HG03469 (cell line): ENCODE measurements around the gene MAST4.

ENCODE experiments used
- ATAC-seq: cut with Tn5 transposase; IDR thresholded peaks from one replicate; pipeline ENCODE4 v1.9.1; 2021; ENCODE audit warnings: mild to moderate bottlenecking, moderate library complexity, moderate number of reproducible peaks; ENCODE audit not compliant: unreplicated experiment

The MAST4 gene

DNA sequence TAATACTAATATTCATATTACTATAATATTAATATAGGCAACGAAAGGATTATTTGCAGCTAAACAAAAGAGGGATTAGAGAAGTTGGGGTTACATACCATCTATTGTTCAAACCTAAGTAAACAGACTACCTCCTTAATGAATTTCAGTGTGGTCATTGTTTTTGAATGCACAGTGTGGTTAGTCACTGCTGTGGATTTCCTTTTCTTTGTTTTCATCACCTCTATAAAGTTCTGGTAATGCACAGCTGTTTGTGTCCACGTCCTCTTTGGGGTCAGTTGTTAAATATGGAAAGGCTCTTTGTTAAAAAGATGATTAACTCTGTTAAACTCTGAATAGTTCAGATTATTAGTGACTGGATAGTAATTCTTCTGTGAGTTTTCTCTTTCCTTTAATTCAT is 233.6 kb downstream of the MAST4 start:
- no peak for ATAC-seq

DNA sequence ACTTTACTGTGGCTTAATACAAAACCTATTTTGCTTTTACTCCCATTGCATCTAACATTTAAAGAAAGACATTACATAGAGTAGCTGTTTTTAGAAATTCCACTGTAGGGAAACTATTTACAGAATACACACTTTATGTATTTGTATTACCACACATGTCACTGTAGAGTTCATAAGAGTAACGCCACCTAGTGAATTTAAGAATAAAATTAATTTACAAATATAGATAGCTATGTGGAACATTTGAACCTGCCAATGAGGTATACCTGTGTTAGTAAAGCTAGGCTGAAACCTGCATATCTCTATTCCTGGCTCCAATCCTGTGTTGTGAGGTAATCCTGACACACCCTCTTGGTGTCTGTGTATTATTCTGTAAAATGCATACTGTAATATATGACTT is 234.4 kb downstream of the MAST4 start:
- no peak for ATAC-seq

DNA sequence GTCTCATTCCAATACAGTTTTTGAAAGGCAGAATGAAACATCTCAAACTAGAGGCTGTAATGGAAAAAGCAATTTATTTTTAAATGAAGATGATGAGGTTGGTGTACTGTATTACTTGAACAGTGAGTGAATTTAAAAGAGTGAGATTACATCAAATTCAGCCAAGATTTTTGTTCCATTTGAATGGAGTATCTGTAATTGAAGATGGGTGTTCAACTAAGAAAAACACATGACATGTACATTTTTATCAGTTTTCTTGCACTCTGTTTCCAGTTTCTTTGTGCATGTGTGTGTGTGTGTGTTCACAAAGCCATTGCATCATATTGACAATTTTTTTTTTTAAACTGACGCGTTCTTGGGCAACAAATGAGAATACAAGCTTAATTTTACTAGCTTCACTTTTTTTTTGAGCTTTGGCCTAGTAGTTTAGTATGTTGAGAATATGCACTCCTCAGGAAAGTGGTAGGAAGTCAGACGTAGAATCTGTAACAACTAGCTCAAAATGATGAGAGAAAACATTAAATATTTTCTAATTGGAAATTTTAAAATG is 243.5 kb downstream of the MAST4 start:
- ATAC-seq: no peak

DNA sequence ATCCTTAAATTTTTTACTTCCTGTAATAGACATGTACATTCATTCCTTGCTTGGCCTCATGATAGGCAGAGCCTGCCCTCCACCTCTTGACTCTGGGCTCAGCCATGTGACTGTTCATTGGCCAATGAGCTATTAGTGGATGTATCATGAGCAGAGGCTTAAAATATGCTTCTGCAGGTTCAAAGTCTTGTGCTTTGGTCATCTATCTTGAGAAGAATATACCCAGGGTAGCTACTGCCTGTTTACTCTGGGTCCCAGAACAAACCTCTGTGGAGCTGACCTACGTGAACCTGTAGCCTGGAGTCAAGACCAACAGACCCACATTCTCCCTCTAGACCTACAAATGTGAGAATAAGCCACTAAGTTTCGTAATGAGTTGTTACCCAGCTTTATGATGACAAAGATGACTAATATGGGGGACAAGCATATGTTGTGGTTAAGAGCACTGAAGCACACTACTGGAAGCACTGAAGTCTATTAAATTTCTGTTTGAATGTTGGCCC is 244.4 kb downstream of the MAST4 start:
- peak; percentile 99 for ATAC-seq

DNA sequence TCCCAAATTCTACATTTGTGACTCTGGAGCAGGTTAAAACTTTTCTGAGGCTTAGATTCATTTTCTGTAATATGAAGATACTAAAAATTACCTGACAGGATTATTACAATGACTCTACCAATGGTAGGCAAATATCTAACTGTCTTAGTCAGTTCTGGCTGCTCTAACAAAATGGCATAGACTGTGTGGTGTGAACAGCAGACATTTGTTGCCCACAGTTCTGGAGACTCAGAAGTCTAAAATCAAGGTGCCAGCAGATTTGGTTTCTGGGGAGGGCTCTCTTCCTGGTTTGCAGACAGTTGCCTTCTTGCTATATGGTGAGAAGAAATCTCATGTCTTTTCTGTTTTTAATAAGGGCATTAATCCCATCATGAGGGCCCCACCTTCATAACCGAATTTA is 245.1 kb downstream of the MAST4 start:
- no peak for ATAC-seq

DNA sequence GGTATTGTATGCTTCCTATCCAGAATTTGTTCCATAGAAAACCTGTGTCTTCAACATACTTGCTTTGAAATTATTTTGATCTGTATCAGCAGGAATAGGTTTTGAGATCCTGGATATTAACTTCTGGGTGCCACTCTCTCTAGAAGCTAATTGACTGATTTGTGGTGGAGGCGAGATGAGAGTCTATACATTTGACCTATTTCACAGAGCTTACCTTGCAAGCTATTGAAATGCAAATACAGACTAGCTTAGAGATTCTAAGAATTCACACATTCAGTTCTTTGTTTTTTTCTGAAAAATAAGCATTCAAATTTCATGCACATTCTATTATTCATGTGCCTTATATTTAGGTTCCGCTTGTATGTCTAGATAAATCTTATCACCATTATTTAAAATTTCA is 246.3 kb downstream of the MAST4 start:
- no peak for ATAC-seq

DNA sequence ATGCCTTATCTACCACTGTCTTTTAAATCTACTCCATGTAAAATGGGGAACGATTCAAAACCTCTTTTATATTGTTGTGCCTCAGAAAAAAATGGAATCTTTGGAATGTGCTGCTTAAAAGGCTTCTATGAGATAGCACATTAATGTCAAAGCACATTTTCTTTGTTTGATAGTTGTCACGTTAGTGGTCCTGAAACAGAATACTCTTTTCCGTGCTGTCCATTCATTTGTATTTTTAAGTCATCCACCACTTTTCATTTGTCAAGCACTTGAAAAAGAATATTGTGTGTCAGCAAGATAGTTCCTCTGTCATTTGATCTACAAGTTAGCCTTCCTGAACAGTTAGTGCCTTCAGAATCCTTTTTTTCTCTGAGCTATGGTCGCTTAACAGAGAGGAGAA is 246.9 kb downstream of the MAST4 start:
- ATAC-seq: no peak

DNA sequence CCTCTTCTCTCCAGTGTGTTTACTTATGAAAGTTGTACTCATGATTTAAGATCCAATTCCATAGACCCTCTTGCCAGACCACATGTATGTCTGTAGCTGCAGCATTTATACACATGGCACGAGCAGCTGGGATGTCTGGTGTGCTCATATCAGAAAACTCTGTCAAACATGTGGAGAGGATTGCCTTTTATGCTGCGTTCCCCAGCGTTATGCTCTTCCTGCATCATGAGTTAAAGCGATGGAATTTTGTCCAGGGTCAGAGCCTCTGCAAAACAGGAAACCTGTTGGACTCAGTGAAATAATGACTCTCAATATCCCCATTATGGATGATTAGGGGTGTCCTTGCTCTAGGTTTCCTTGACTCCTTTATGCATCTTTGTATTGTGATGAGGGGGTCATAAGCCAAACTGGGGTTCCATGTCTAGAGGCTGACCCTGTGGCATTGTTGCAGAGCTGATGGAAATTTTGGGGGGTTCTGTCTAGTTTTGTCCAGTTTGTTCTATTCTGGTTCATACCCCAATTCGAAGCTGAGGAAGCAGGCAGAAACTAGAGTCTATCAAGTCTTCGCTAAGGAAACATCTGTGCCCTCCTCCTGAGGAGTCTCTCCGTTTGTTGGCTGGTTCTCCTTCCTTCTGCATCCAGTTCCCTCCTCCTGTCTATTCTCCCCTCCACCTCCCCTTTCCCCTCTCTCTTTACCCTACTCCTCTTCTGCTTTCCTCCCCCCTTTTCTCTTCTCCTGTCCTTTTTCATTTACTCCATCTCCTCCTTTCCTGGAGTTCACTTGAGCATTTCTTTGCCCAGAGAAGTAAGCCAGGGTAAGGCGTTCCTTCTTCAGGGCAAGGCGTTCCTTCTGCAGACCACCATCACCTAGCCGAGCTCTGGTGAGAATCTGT is 252.8 kb downstream of the MAST4 start:
- ATAC-seq: no peak

DNA sequence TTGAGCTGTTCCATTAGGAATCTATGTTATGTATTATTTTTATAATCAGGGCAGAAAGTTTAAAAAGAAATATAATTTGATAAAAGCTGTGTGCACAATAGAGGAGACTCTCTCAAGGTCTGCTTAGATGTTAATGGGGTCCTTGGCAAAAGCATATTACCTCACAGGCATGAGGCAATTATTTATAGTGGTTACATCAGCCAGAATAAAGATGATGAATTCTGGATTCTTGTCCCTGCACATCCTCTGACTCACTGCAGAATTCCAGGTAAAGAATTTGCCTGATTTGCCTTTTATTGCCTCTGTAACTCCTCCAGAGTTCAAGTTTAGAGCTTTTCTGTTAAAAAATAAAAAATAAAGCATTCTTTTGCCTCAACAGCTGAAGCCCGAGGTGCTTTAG is 253.6 kb downstream of the MAST4 start:
- no peak for ATAC-seq

DNA sequence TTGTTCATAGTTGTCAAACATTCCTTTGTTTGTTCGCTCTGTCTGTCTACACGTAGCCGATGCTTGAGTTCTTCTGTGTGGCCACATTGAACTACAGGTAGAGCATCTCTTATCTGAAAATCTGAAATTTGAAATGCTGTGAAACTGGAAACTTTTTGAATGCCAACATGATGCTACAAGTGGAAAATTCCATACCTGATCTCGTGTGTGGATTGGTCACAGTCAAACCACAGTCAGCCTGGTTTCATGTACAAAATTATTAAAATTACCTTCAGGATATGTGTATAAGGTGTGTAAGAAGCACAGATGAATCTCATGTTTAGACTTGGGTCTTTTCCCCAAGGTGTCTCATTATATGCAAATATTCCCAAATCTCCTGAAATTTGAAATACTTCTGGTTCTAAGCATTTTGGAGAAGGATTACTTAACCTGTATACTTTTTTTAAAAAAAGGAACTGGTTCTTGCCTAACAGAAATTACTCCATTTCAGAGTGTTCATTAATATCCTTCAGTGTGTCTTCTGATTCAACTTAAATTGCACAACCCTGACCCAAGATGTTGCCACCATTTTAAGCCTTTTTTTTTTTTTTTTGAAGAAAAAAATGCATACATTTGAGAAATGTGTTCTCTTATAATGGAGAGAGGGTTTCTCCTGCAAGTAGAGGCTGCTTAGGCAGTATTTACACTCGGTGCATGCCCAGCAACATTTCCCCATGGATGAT is 254.3 kb downstream of the MAST4 start:
- no peak for ATAC-seq

DNA sequence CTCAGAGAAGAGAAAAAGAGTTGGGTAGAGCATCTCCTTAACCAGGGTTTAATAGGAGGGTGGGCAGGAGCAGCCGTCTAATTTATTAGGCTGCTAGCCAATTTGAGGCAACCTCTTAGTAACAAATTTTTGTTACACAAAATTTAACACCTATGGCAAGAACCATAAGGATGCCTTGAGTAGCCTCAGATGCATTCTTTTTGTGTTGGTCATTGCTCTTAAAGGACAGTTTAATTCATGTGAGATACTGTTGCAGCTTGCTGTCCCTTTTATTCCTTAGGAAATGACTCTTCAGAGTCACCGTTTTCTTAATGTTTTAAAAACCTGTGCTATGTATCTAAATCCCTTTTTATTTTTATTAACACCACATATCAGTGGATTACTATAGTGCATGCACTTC is 255.1 kb downstream of the MAST4 start:
- no peak for ATAC-seq

DNA sequence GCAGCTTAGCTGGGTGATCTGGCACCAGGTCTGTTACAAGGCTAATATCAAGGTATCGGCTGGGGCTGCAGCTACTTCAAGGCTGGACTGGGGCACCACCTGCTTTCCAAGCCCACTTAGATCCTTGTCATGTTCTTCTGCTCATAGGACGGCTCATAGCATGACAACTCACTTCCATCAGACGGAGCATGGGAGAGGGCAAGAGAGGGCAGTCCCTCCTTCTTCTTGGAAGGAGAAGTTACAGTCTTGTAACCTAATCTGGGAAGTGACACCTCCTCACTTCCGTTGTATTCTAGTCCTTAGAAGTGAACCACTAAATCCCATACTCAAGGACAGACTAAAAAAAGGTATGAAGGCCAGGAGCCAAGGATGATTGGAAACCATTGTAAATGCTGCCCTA is 258.2 kb downstream of the MAST4 start:
- no peak for ATAC-seq

DNA sequence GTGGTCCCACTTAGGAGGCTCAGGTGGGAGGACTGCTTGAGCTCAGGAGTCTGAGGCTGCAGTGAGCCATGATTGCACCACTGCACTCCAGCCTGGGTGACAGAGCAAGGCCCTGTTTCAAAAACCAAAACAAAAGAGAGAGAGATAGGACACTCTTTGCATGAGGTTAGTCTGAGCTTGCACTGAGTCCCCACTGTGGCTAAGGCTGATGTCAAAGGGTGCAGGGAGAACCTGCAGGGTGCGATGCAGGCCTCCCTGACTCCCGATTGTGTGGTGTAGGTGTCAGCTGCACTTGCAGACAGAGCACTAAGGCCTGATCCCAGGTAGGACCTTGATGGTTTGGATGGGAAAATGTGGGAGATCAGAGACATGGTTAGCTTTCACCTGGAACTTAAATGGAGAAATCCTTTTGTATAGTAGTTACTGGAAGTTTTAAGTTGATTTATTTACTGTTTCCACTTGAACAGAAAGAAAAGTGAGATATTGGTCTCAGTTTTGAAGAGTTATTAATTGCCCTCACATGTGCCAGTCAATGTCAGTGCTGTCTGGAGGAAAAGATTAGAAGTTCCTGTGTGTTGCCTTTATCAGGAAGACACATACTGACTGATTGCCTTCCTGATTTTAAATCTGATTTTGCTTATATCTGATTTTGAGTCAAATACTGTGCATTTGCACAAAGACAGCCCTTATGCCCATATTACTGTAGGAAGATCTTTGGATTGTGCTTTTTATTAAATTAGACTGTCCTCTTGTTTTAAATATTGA is 260.0 kb downstream of the MAST4 start:
- ATAC-seq: no peak

DNA sequence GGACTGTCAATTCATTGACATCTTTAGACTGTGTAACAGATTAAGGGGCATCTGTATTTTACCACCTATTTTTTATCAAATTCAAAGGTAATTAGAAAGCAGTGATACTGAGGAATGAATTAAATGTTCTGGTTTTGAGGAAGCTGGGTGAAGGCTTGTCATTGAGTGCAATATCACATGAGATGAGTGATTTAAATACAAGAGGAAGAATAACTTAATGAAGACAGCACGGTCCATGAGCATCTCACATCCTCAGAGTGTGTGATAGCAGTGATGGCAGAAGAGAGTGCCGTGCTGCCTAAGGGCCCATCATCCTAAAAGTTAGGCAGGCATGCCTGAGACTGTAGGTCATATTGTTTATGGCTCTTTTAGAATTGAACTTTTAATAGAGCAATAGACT is 263.3 kb downstream of the MAST4 start:
- ATAC-seq: no peak

DNA sequence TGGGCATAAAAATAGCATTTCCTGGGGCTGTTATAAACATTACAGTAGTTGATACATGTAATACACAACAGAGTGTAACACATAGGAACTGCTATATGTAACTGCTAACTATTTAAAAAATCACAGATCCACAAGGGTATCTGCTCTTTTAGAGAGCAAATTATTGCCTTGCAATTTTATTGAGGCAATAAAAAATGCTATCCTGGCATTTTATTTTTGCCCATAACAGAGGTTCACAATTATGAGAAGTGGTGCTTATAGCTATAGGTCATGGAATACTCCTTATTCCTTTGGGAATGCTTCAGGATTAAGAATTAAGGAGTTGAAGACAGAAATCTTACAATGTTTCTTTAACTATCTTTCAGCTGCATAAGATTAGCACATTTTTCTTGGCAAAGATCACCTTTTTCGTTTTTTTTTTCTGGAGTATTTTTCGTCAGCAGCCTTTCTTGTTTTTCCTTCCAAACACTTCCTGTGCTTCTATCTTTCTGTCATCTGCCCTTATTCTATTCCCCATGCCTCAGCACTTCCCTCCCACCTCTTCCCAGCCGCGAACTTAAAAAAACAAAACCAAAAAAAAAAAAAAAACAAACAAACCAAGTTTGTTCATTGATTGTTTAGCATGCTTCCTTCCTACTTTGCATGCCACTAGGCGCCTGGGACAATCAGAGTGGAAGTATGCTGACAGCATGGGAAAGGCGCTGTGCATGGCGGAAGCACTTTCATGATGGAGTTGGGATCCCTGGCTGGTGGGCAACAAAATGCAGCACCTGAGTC is 264.2 kb downstream of the MAST4 start:
- ATAC-seq: no peak

DNA sequence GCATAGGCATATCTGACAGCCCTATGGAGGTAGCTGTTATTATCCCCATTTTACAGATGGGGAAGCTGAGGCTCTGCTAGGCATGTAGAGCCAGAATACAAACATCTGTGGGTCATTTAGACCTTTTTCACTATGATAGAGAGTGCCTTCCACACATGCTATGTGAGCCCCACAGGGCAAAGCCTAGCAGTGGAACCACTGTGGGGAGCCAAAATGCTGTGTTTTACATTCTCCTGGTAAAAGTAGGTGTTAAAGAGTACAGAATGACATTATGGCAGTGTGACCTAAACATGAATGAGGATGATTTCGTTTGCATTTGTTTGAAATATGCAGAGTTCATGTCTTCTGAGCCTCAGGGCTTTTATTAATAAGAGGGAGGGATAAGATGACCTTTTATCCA is 265.2 kb downstream of the MAST4 start:
- ATAC-seq: no peak

DNA sequence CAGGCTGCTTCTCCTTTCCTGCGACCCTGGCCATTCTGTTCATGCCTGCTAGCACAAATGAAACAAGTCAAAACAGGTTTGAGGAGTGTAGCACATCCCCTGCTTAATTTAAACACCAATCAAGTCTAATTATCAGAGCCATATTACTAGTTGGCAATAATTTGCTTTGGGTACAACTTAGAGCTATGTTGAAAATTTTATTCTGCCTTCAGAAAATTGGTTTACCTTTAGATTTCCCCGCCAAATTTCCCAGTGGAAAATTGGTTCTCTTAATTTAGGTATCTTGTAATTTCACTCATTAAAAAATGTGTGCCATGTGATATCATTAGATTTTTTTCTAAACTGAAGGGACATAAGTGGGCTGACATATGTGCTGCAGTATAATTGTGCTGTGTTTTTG is 265.8 kb downstream of the MAST4 start:
- ATAC-seq: no peak

DNA sequence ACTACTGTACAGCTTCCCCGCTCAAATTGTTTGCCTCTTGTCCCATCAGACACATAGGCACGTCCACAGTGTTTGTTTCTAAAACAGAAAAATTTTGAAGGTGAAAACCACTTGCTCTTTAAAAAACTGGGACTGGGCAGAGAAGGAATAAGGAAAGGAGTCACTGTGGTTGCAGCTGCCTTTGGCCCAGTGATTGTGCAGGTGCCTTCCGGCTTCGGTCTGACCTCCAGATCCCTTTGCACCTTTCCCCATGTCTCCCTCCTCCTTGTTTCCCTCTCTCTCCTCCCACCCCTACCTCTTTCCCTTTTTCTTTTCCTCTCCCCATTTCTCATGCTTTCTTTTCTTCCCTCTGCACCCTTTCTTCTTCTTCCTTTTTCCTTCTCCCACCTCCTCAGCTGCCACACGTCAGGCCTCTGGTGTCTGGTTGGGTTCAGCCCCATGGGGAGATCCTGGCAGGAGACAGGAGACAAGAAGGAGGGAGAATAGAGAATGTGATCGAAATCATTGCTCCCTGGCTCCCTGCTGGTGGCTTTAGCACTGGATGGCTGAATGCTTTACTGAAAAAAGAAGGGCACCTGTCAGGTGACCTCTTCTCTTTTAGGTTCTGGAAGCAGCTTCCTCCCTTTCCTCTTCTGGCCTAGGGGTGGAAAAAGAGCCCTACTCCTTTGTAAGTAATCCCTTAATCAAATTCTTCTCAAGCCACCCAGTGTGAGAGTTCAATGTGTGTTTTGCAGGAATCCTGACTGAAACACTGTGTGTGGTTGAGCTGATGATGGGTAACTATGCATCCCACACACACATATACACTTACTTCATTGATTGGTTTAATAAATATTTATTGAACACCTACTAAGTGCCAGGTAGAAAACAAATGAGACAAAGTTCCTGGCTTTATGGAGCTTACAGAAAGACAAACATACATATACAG is 267.3 kb downstream of the MAST4 start:
- no peak for ATAC-seq

DNA sequence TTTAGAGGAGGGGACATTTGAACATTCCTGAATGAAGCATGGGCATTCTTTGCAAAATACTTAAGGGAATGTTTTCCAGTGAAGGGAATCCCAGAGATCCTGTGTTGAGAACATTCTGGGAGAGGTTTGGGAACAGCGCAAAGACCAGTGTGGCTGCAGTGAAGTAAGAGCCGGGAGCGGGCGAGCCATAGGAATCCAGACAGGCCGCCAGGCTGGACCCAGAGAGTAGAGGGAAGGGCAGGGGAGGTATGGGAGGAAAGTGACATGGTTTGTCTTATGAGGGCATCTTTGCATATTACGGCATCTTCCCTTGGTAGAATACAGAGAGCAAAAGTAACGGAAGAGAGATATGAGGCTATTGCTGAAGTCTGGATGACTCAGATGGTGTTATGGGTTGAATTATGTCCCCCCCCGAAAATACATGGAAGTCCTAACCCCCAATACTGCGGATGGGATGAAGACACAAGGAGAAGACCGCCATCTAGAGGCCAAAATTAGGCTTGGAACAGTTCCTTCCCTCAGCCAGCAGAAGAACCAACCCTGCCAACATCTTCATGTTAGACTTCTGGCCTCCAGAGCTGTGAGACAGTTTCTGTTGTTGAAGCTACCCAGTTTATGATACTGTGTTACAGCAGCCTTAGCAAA is 268.2 kb downstream of the MAST4 start:
- ATAC-seq: no peak
